LNCAP (cell line): ENCODE measurements around the gene CDH4.

Experiments used
- TF ChIP-seq, protein P1 (sequence below): fragments of 450-650 bp; IDR thresholded peaks from 2 replicates; pipeline ENCODE4 v1.5.1; 2017; ENCODE audit warnings: mild to moderate bottlenecking

Gene CDH4

DNA sequence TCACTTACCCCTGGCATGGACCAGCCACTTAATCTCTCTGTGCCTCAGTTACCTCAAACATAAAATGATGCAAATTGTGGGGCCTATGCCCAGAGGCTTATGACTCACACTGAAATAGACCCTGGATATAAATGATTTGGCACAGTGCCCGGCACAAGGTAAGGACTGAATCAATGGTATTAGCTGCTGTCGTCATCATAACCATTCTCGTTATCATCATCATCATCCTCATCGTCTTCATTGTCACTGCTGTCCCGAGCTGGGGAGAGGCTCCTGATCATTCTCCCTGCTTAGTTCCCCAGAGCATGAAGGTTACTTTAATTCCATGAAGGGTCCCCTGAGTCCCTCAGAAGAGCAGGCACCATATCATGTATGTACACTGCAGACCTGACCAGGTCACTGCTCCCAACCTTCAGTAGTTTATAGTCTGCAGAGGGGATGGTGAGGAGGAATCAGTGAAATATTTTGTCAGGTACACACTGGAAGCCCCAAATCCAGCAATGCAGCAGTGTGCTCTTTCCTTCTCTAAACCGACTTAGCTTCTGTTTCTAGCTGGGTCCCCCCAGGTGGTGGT is 664.3 kb downstream of the CDH4 start:
- TF ChIP-seq, protein P1, sequence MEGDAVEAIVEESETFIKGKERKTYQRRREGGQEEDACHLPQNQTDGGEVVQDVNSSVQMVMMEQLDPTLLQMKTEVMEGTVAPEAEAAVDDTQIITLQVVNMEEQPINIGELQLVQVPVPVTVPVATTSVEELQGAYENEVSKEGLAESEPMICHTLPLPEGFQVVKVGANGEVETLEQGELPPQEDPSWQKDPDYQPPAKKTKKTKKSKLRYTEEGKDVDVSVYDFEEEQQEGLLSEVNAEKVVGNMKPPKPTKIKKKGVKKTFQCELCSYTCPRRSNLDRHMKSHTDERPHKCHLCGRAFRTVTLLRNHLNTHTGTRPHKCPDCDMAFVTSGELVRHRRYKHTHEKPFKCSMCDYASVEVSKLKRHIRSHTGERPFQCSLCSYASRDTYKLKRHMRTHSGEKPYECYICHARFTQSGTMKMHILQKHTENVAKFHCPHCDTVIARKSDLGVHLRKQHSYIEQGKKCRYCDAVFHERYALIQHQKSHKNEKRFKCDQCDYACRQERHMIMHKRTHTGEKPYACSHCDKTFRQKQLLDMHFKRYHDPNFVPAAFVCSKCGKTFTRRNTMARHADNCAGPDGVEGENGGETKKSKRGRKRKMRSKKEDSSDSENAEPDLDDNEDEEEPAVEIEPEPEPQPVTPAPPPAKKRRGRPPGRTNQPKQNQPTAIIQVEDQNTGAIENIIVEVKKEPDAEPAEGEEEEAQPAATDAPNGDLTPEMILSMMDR: no peak

DNA sequence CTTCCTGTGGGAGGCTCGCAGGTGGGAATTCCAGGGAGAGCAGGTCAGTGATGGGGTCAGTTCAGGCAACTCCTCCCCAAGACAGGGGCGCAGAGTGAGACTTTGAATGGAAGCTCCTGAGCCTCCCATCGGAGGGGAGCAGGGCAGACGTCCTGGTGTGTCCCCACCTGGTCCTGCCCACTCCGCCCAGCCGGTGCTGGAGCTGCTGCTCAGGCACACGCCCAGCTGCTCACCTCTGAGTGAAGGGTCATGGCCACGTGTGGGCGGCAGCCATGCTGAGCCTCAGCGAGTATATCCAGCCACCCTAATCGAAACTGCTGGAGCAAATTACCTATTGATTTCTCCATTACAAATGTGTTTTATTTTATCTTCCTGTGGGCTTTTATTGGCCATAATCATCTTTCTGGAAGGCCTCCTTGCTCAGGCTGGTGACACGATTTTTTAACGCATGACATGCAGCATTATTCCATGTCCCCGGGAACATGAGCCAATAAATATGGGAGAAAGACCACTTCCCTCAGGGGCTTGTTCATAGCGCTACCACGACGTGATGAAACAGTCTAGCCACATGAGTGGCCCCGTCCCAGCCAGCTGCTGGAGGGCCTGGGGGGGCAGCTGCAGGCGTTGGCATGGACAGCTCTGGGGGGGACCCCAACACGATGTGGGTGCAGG is 665.5 kb downstream of the CDH4 start:
- TF ChIP-seq, protein P1: no peak

DNA sequence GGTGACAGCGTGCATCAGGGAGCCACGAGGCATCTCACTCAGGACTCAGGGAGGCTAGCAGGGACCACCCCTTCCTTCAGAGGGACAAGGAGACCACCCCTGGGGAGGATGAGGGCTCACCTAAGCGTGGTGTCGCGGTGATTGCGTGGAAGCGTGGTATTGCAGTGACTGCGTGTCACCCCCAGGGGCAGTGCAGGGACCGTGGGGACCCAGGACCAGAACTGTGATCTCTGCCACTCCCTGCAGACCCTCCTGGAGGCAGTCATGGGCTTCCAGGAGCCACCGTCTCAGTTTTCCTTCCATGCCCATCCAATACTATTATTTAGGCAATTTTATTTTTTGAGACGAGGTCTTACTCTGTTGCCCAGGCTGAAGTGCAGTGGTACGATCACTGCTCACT is 666.5 kb downstream of the CDH4 start:
- TF ChIP-seq, protein P1: peak; percentile 43; the same call in 1 of the 2 replicates

DNA sequence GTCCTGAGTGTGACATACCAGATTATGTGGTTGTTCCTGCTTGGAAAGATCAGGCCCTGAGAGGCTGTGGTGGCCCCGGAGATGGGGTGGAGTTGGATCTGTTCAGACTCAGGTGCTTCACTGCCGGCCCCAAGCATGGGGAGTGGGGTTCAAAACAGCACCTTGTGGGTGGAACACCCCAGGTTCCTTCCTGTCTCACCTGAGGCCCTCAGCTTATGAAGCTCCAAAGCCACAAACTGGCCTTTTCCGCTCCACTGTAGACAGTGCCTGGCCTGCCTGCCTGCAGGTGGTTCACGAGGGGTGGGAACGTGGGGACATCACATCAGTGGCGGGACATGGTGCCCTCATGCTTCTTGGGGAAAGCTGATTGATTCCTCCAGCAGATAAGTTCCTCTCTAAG is 667.2 kb downstream of the CDH4 start:
- TF ChIP-seq, protein P1: no peak

DNA sequence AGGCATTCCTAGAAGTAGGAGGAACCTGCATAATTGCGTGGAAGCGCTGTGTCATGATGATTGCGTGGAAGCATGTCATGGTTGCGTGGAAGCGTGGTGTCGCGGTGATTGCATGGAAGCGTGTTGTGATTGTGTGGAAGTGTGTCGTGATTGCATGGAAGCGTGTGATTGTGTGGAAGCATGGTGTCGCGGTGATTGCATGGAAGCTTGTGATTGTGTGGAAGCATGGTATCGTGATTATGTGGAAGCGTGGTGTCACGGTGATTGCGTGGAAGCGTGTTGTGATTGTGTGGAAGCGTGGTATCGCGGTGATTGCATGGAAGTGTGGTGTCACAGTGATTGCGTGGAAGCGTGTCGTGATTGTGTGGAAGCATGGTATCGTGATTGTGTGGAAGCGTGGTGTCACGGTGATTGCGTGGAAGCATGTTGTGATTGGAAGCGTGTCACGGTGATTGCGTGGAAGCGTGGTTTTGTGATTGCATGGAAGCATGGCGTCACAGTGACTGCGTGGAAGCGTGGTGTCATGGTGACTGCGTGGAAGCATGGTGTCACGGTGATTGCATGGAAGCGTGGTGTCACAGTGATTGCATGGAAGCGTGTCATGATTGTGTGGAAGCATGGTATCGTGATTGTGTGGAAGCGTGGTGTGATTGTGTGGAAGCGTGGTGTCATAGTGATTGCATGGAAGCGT is 667.8 kb downstream of the CDH4 start:
- TF ChIP-seq, protein P1: no peak

DNA sequence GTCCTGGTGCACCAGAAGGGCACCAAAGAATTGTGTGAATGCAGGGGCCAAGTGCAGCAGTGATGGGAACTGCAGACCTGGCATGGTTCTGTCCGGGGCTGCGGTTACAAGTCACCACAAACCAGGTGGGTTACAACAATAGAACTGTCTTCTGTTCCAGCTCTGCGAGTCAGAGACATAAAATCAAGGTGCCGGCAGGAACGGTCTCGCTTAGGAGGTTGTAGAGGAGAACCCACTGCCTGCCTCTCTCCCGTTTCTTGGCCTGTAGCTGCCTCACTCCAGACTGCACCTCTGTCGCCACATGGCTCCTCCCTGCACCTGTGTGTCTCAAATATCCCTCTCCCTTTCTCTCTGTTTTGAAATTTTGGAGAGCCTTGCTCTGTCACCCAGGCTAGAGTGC is 670.4 kb downstream of the CDH4 start:
- TF ChIP-seq, protein P1: no peak

DNA sequence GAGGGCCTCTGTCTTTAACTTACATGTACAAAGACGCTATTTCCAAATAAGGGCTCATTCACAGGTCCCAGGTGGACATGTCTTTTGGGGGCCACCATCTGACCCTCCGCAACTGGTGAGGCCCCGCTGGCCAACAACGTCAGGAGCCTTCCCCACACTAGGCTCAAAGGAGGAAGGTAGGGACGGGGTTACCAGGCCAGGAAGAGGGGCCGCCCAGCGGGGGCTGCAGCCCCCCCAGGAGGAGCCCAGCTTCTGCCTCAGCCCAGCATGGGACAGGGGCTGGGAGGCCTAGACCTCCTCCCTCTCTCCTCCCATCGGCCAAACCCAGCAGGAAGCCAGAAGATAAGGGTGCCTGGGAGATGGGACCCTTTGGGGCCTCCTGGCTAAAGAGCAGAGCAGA is 670.9 kb downstream of the CDH4 start:
- TF ChIP-seq, protein P1: no peak
